Measurements from ENCODE around the gene CAPZB.

CAPZB gene

DNA sequence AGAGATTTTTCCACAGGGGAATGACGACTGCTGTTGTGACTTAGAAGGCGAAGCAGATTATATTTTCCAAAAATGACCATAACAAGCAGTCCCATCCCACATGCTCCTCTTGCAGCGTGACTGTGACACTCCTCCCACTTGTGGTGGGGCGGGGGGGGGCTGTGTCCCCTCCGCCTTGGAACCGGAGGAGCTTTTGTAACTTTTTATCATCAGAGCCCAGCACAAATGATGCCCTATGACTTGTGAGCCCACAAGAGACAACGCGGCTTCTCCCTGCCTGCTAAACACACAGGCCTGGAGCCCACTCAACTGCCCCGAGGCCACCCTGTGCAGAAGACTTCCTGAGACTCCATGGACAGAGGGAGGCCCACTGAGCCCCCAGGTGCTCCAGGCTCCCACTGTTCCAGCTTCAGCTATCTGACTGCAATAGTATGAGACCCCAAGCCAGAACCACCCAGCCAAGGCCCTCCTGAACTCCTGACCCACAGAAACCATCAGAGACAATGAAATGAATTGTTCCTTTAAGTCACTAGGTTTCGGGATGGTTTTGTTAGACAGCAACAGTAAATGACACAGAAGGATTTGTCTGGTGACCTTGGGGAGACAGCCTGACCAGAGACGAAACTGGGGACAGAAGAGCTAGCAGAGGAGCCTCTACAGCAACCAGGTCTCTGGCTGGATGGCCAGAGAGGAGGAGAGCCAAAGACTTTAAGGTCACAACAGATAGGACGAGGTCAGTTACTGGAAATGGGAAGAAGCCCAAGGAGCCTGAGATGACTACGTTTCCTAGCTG lies 58.8 kb downstream of the CAPZB start:
- DNase-seq = no peak

DNA sequence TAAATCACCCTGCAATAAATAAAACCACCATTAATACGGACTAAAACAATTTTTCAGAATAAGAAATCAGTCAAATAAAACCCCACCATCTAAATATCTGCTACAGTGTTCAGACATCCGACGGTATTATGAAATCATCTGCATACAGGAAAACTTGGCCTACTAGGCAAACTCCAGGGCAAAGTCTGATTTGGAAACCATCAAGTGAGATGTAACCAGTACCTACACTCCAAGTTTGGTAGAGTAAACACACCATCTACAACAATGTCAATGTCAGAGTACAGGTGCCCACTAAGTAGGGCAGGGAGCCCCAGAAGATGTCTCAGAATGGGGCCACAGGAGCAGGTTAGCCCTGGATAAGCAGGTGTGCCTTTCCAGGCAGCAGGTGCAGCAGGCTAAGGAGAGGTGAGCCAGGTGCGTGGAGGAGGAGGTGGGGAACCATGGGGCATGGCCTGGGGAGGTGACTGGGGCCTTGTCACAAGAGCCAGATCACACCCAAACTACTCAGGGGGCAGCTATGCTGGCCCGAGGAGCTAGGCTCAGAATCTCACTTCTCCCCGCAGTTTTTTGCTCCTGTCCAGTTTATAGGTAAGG lies 59.6 kb downstream of the CAPZB start:
- DNase-seq = no peak

GRCh38 chr1:19424651-19425570 lies 60.4 kb downstream of the CAPZB start:
- no peak for DNase-seq

DNA sequence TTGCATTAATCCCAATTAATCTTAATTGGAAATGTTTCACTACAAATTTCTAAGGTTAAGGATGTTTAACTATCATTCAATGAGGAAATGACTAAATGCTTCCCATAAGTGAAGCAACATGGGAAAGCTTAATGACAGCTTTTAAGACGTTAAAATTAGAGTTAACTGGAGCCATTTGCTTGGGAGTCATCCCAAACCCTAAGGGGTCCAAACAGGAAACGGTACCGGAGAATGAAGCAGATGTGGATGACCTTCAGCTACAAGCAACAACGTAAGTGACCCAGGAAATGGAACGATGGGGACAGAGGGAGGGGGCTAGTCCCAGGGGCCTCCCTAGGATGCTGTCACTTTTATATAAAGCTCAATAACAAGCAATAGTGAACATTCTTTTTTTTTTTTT lies 62.2 kb downstream of the CAPZB start:
- DNase-seq = no peak

- no peak for DNase-seq
These were observed 64.0 kb downstream of the CAPZB start for GRCh38 chr1:19421365-19421764.

DNA sequence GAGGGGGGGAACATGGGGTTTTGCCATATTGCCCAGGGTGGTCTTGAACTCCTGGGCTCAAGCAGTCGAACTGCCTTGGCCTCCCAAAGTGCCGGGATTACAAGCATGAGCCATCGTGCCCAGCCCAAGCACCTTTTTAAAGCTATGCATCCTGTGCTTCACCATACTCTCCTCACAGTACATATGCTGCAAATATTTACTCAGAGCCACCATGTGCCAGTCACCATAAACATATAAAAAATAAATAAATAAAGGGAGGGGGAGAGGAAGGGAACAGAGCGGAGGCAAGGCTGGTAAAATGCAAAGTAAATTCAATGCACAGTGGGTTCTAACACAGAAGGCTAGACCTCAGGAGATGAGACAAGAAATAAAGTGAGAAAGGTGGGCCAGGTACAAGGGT lies 64.7 kb downstream of the CAPZB start:
- DNase-seq = no peak

DNA sequence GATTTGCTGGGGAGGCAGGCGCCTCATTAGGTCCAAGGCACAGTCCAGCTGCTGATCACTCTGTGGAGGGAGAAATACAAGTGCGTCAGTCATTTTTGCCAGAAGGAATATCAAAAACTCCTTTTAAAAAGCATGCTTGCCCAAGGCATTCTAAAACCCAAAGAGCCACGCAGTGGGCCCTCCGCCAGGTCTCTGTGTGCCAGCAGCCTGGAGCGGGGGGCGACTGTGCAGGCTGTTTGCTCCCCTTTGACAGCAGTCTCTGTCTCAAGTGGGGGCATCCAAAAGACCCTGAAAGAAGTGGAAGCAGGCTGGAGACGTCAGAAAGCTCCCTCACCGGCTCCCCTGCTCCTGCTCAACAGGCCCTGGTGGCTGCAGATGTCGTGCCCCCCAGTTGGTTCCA lies 65.6 kb downstream of the CAPZB start:
- DNase-seq = no peak

DNA sequence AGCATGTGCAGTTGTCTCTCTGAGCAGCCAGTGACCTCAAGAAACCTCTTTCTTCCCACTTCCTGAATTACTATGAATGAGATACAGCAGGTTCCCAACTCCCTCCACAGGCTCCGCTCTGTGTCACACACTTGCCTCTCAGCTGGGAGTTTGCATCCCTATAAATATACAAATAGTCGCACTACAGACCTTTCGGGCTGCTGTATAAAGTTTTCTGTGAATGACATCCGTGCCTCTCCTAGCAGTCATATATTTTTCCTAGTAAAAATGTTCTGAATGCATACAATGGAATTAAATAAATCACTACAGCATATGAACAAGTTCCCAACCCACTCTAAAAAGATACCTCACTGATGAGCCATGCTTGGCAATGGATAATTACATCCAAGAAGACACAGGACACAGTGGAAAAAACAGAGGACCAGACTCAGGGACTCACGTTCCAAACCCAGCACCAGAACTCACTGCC lies 66.8 kb downstream of the CAPZB start:
- no peak for DNase-seq

GRCh38 chr1:19416921-19417470 lies 68.3 kb downstream of the CAPZB start:
- DNase-seq = no peak

DNA sequence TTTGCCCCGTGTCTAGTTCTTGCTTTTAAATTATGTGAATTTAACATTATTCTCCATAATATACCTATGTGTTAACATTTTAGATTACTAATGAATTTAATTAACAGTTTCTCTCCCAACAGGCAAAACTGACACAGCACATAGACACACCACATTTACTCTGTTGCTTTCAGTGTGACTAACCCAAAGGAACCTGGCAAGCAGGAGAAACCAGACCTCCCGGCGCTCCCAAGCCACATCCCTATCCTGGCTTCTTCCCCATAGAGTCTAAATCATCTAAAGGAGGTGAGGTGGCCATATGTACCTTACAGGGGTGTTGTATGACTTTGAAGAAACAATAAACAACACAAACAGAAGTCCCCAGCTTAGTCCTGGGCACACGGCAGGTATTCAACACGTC lies 69.2 kb downstream of the CAPZB start:
- no peak for DNase-seq

DNA sequence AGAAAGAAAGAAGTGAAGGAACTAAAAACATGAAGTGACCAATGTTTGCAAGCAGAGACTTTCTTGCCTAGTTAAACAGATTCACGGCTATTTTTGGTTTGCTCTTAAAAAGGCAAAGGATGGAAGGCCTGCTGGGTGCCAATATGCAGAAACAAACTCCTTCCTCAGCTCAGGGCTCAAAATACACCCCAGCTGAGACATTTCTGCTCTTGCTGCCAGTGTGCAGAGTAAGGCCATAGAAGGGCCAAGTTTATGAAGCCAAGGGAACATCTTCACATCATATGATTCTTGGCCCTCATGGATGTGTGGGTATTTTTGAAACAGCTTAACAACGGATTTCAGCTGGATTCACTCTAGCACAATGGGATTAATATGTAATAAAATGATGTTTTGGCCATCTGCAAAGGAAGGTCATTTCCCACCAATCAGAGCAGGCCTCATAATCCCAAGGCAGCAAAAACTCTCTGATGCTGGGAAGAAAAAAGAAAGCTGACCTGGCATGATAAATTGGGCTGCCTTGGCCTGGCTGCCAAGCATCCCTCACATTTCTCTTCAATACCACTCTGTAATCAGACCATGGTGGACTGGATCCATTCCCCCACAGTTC lies 70.7 kb downstream of the CAPZB start:
- no peak for DNase-seq

- DNase-seq = no peak
These were observed 71.3 kb downstream of the CAPZB start for GRCh38 chr1:19413999-19414398.

DNA sequence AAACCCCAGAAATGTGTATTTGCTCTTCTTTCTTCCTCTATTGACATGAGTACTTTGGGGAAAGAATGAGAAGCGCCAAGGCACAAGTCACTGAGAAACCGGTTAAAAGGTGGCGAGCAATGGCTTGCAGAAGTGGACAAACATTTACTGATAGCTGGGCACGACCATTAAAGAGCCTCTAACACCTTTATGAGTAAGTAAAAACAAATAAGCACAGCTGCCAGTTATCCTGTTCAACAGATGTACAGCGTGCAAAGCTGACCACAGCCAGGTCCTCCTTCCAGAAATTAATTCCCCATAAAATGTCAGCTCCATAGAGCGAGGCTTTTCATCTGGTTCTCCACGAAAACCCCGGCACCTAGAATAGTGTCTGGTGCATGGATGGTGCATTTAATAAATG lies 72.7 kb downstream of the CAPZB start:
- DNase-seq = no peak

DNA sequence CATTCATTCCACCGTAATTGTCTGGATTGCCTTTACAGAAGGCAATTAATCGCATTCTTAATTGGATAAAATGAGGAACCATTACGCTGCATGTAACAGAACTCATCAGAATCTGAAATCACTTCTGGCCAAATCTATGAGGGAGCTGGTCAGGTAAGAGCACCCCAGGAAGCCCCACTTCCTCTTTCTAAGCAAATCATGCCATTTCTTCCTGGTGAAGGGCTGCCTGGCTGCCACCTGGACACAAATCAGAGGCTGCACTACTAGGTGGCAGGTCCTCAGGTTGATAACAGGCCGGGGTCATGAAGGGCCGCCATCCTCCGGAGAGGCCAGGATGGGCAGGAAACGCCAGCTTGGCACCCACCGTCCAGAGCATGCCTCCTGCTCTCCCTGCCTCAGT lies 73.7 kb downstream of the CAPZB start:
- DNase-seq = no peak

GRCh38 chr1:19410393-19410792 lies 74.9 kb downstream of the CAPZB start:
- DNase-seq = no peak

GRCh38 chr1:19409477-19410341 lies 75.6 kb downstream of the CAPZB start:
- DNase-seq = no peak

DNA sequence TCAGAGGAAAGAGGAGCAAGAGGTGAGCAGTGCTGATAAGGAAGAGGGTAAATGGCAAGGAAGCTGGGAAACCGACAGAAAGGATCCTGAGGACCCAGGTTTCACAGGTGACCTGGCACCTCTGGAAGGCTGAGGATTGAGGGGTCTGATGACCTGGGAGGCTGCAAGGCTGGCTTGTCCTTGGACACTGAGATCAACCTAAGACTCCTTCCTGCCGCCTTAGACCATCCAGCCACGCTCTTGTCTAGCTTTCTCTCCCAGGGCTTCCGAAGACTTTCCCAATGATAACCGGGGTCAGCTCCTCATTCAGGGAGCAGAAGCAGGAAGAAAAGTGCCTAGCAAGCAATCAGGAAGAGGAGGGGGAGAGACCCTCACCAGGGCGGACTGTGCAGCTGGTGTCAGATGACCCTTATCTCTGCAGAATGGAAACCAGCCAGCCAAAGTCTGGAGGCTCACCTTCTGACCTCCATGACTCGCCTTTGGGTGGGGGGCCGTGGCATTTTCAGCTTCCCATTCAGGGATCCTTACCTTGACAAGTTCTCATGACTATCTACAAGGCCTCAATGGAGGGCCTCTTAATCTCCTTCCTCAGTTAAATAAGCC lies 77.7 kb downstream of the CAPZB start:
- no peak for DNase-seq

- no peak for DNase-seq
These were observed 78.7 kb downstream of the CAPZB start for GRCh38 chr1:19406680-19407079.

GRCh38 chr1:19405761-19406487 lies 79.4 kb downstream of the CAPZB start:
- DNase-seq = no peak

DNA sequence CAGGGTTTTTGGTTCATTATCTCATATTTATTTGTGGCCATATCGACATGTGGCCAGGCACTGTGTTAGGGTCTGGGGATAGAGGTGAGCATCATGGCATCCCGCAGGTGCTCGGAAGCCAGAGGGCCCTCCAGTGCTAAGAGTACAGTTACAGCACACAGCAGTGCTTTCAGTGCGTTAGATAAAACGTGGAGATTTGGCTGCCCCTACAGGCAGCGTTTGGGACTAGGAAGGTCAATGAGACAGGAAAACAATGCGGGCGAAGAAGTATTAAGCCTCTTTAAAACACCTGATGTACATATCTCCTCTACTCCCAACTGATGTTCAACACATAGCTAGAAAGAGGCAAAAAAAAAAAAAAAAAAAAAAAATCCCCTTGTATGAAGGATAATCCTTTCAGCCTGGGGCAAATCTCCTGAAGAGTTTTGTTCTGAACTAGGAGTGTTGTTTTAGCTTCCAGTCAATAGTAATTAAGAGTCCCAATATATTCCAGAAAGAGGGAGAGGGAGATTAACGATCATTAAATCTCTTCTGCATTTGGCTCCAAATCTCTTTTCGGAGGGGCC lies 80.1 kb downstream of the CAPZB start:
- DNase-seq = no peak

All from stimulated activated CD4-positive, alpha-beta T cell treated with anti-CD3 and anti-CD28 coated beads, Interleukin-12 subunit alpha, Interleukin-12 subunit beta, amount 100 ng/mL, for 4 hours (primary cell).